HepG2 (cell line): ENCODE measurements around the gene TSHZ2.

Experiments
- MZF1 ChIP-seq: sonication (generic); formaldehyde crosslinking; IDR thresholded peaks from 2 replicates; pipeline ENCODE4 v1.8.1; 2023; ENCODE audit warnings: mild to moderate bottlenecking, missing genetic modification reagents, borderline replicate concordance
- NFE2L1 ChIP-seq: sonication (generic); formaldehyde crosslinking; IDR thresholded peaks from 2 replicates; pipeline ENCODE4 v1.4.0; 2020; ENCODE audit warnings: missing genetic modification reagents, mild to moderate bottlenecking, borderline replicate concordance
- NFYC ChIP-seq: IDR thresholded peaks from 2 replicates; pipeline ENCODE4 v1.6.1; 2016; ENCODE audit warnings: missing genetic modification reagents, missing compliant biosample characterization
- POLR2AphosphoS5 ChIP-seq: IDR thresholded peaks from 2 replicates; pipeline ENCODE4 v1.6.1; 2012; ENCODE audit warnings: low read depth, low read length
- POLR2G ChIP-seq: fragments of 200-400 bp; formaldehyde crosslinking; IDR thresholded peaks from 2 replicates; pipeline ENCODE4 v1.6.1; 2018; ENCODE audit warnings: mild to moderate bottlenecking, low read depth, low read length, moderate library complexity
- ZBTB20 ChIP-seq: sonication (generic); formaldehyde crosslinking; IDR thresholded peaks from 2 replicates; pipeline ENCODE4 v1.8.1; 2023; ENCODE audit warnings: missing genetic modification reagents, low read depth, mild to moderate bottlenecking, borderline replicate concordance
- ZFP41 ChIP-seq: sonication (generic); formaldehyde crosslinking; IDR thresholded peaks from 2 replicates; pipeline ENCODE4 v1.4.0; 2020; ENCODE audit warnings: mild to moderate bottlenecking, missing genetic modification reagents, borderline replicate concordance
- ZNF749 ChIP-seq: sonication (generic); formaldehyde crosslinking; IDR thresholded peaks from 2 replicates; pipeline ENCODE4 v1.8.0; 2022; ENCODE audit warnings: mild to moderate bottlenecking, missing genetic modification reagents, moderate library complexity, borderline replicate concordance
- ZSCAN25 ChIP-seq: sonication (generic); formaldehyde crosslinking; IDR thresholded peaks from 2 replicates; pipeline ENCODE4 v1.8.0; 2022; ENCODE audit warnings: mild to moderate bottlenecking, missing genetic modification reagents
- TF ChIP-seq, protein P1 (sequence below): sonication (generic); formaldehyde crosslinking; IDR thresholded peaks from 2 replicates; pipeline ENCODE4 v1.5.0; 2020; ENCODE audit warnings: mild to moderate bottlenecking, missing genetic modification reagents, moderate library complexity
- TF ChIP-seq, protein P2 (sequence below): sonication (generic); formaldehyde crosslinking; IDR thresholded peaks from 2 replicates; pipeline ENCODE4 v1.4.0; 2020; ENCODE audit warnings: missing genetic modification reagents
- TF ChIP-seq, protein P3 (sequence below): sonication (generic); formaldehyde crosslinking; IDR thresholded peaks from 2 replicates; pipeline ENCODE4 v1.8.1; 2023; ENCODE audit warnings: mild to moderate bottlenecking, missing genetic modification reagents, borderline replicate concordance

GRCh38 chr20:53191957-53192356 lies 219.8 kb downstream of the TSHZ2 start:
- TF ChIP-seq ZNF749 (CRISPR knock-in tag) (no peak), ZSCAN25 (CRISPR knock-in tag) (no peak), MZF1 (CRISPR knock-in tag) (no peak), ZBTB20 (CRISPR knock-in tag) (no peak), POLR2G (no peak), POLR2AphosphoS5 (no peak), NFYC (CRISPR knock-in tag) (no peak), NFE2L1 (no peak), ZFP41 (CRISPR knock-in tag) (no peak)
- TF ChIP-seq, protein P1, sequence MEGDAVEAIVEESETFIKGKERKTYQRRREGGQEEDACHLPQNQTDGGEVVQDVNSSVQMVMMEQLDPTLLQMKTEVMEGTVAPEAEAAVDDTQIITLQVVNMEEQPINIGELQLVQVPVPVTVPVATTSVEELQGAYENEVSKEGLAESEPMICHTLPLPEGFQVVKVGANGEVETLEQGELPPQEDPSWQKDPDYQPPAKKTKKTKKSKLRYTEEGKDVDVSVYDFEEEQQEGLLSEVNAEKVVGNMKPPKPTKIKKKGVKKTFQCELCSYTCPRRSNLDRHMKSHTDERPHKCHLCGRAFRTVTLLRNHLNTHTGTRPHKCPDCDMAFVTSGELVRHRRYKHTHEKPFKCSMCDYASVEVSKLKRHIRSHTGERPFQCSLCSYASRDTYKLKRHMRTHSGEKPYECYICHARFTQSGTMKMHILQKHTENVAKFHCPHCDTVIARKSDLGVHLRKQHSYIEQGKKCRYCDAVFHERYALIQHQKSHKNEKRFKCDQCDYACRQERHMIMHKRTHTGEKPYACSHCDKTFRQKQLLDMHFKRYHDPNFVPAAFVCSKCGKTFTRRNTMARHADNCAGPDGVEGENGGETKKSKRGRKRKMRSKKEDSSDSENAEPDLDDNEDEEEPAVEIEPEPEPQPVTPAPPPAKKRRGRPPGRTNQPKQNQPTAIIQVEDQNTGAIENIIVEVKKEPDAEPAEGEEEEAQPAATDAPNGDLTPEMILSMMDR (CRISPR knock-in tag), result no peak
- TF ChIP-seq, protein P2, sequence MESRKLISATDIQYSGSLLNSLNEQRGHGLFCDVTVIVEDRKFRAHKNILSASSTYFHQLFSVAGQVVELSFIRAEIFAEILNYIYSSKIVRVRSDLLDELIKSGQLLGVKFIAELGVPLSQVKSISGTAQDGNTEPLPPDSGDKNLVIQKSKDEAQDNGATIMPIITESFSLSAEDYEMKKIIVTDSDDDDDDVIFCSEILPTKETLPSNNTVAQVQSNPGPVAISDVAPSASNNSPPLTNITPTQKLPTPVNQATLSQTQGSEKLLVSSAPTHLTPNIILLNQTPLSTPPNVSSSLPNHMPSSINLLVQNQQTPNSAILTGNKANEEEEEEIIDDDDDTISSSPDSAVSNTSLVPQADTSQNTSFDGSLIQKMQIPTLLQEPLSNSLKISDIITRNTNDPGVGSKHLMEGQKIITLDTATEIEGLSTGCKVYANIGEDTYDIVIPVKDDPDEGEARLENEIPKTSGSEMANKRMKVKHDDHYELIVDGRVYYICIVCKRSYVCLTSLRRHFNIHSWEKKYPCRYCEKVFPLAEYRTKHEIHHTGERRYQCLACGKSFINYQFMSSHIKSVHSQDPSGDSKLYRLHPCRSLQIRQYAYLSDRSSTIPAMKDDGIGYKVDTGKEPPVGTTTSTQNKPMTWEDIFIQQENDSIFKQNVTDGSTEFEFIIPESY (CRISPR knock-in tag), result no peak
- TF ChIP-seq, protein P3, sequence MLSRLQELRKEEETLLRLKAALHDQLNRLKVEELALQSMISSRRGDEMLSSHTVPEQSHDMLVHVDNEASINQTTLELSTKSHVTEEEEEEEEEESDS (CRISPR knock-in tag), result no peak
